HEK293 (cell line): ENCODE data around the gene PRELID2.

ENCODE experiments used
- CTCF ChIA-PET: fragments of 350-600 bp; formaldehyde crosslinking; extraction: SDS; loops from one replicate; lab custom pipeline; 2021; ENCODE audit warnings: antibody characterized with exemption; lab: Yijun Ruan, JAX
- POLR2A ChIA-PET: fragments of 300-600 bp; formaldehyde crosslinking; extraction: SDS; loops from one replicate; lab custom pipeline; 2020; ENCODE audit warnings: antibody characterized with exemption, inconsistent platforms; lab: Yijun Ruan, JAX
- H3K27ac ChIP-seq: fragments of 200-500 bp; sonication (Bioruptor generic); 2 replicates; pipeline ENCODE4 v1.5.1; 2014; ENCODE audit warnings: low read depth, low read length, control low read depth, inconsistent platforms; ENCODE audit errors: extremely low read depth
- H3K36me3 ChIP-seq, 2 experiments: fragments of 200-500 bp in 1 of 2; sonication (Bioruptor generic) in 1 of 2; 1 replicate in 1 of 2; 2 replicates in 1 of 2; pipeline ENCODE4 v1.5.1; 2014 to 2017; ENCODE audit warnings: inconsistent platforms in 2 of 2, low read length in 2 of 2; ENCODE audit not compliant: control insufficient read depth in 2 of 2, insufficient read depth in 1 of 2
- H3K4me1 ChIP-seq: fragments of 200-500 bp; sonication (Bioruptor generic); 2 replicates; pipeline ENCODE4 v1.5.1; 2014; ENCODE audit warnings: mild to moderate bottlenecking, low read length, inconsistent platforms; ENCODE audit not compliant: control insufficient read depth, insufficient read depth
- H3K4me3 ChIP-seq: 2 replicates; pipeline ENCODE4 v1.5.1; 2011; ENCODE audit warnings: low read depth, mild to moderate bottlenecking, control low read depth, low read length, moderate library complexity
- H3K9me3 ChIP-seq: fragments of 200-500 bp; sonication (Bioruptor generic); 2 replicates; pipeline ENCODE4 v1.5.1; 2014; ENCODE audit warnings: low read depth, low read length, inconsistent platforms; ENCODE audit not compliant: control insufficient read depth, insufficient read depth
- FEZF1 ChIP-seq: fragments of 450-650 bp; formaldehyde crosslinking; IDR thresholded peaks from 2 replicates; pipeline ENCODE4 v1.5.1; 2016; ENCODE audit warnings: missing biosample characterization, missing genetic modification characterization
- KLF9 ChIP-seq: fragments of 450-650 bp; formaldehyde crosslinking; IDR thresholded peaks from 2 replicates; pipeline ENCODE4 v1.5.1; 2016; ENCODE audit warnings: missing biosample characterization, missing genetic modification characterization, low read depth
- MZF1 ChIP-seq: fragments of 450-650 bp; formaldehyde crosslinking; IDR thresholded peaks from 2 replicates; pipeline ENCODE4 v1.5.1; 2017; ENCODE audit warnings: missing biosample characterization, missing genetic modification characterization, borderline replicate concordance
- OVOL3 ChIP-seq: fragments of 450-650 bp; formaldehyde crosslinking; IDR thresholded peaks from 2 replicates; pipeline ENCODE4 v1.5.1; 2016; ENCODE audit warnings: missing biosample characterization, missing genetic modification characterization
- PRDM1 ChIP-seq: fragments of 450-650 bp; formaldehyde crosslinking; IDR thresholded peaks from 2 replicates; pipeline ENCODE4; 2016; ENCODE audit warnings: missing biosample characterization, missing genetic modification characterization
- PRDM2 ChIP-seq: fragments of 450-650 bp; formaldehyde crosslinking; IDR thresholded peaks from 2 replicates; pipeline ENCODE4 v1.5.1; 2016; ENCODE audit warnings: missing biosample characterization, missing genetic modification characterization, borderline replicate concordance
- SCRT1 ChIP-seq: fragments of 450-650 bp; formaldehyde crosslinking; IDR thresholded peaks from 2 replicates; pipeline ENCODE4 v1.5.1; 2016; ENCODE audit warnings: missing biosample characterization, missing genetic modification characterization, borderline replicate concordance
- SETDB1 ChIP-seq: IDR thresholded peaks from one replicate; pipeline ENCODE4 v1.6.1; 2017; ENCODE audit warnings: mild to moderate bottlenecking, low read length, moderate library complexity, mixed read lengths; ENCODE audit not compliant: insufficient read length
- TRIM28 ChIP-seq: IDR thresholded peaks from 2 replicates; pipeline ENCODE4 v1.6.1; 2011; ENCODE audit warnings: low read length, control low read depth, borderline replicate concordance
- YY1 ChIP-seq: fragments of 450-650 bp; formaldehyde crosslinking; IDR thresholded peaks from 2 replicates; pipeline ENCODE4 v1.5.1; 2018; ENCODE audit warnings: missing biosample characterization, missing genetic modification characterization
- ZBTB48 ChIP-seq: fragments of 450-650 bp; formaldehyde crosslinking; IDR thresholded peaks from 2 replicates; pipeline ENCODE4 v1.5.1; 2016; ENCODE audit warnings: missing biosample characterization, missing genetic modification characterization
- ZNF138 ChIP-seq: fragments of 450-650 bp; formaldehyde crosslinking; IDR thresholded peaks from 2 replicates; pipeline ENCODE4 v1.5.1; 2016; ENCODE audit warnings: missing biosample characterization, missing genetic modification characterization, borderline replicate concordance
- ZNF2 ChIP-seq: fragments of 450-650 bp; formaldehyde crosslinking; IDR thresholded peaks from 2 replicates; pipeline ENCODE4 v1.5.1; 2016; ENCODE audit warnings: missing biosample characterization, missing genetic modification characterization
- ZNF433 ChIP-seq: fragments of 450-650 bp; formaldehyde crosslinking; IDR thresholded peaks from 2 replicates; pipeline ENCODE4 v1.5.1; 2016; ENCODE audit warnings: missing biosample characterization, missing genetic modification characterization, low read depth
- ZNF670 ChIP-seq: fragments of 450-650 bp; formaldehyde crosslinking; IDR thresholded peaks from 2 replicates; pipeline ENCODE4 v1.5.1; 2016; ENCODE audit warnings: missing biosample characterization, missing genetic modification characterization, low read depth
- ZNF677 ChIP-seq: fragments of 450-650 bp; IDR thresholded peaks from 2 replicates; pipeline ENCODE4 v1.5.0; 2018; ENCODE audit warnings: missing biosample characterization, mild to moderate bottlenecking, missing genetic modification characterization, moderate library complexity
- ZNF76 ChIP-seq: fragments of 450-650 bp; formaldehyde crosslinking; IDR thresholded peaks from 2 replicates; pipeline ENCODE4; 2016; ENCODE audit warnings: low read depth, missing biosample characterization, missing genetic modification characterization, borderline replicate concordance
- ZSCAN23 ChIP-seq: fragments of 450-650 bp; formaldehyde crosslinking; IDR thresholded peaks from 2 replicates; pipeline ENCODE4 v1.5.1; 2016; ENCODE audit warnings: missing biosample characterization, missing genetic modification characterization
- TF ChIP-seq, protein P1 (sequence below): fragments of 450-650 bp; formaldehyde crosslinking; IDR thresholded peaks from 2 replicates; pipeline ENCODE4 v1.5.1; 2016; ENCODE audit warnings: missing biosample characterization, missing genetic modification characterization, borderline replicate concordance

The PRELID2 gene

DNA sequence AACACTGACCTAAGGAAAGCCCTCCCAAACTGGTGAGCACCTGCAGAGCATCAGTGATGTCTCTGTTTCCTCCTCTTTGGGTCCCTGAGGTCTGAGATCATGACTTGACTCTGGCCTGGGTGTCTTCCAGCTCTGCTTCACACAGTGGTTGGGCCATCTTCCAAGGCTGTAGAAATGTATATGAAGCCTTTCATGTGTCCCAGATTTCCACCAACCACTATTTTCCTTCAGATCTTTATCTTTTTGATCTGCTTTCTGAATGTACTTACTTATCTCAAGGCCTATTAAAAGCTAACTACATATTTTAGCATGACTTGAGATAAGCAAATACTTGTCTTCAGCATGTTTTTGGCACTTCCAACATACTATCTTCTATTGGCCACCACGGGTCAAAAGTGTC lies 47.1 kb downstream of the PRELID2 start:
- ChIA-PET POLR2A (no interaction called here), CTCF (no interaction called here)

More for the DNA sequence above, 47.1 kb downstream of the PRELID2 start:
- no peak overlapping the region for H3K27ac ChIP-seq
- H3K9me3 ChIP-seq: no peaks in the 10 kb centered on the region
- no peaks in the 10 kb centered on the region for H3K36me3 ChIP-seq
- TF ChIP-seq KLF9 (no peak), ZNF433 (tag by site-specific recombination) (no peak), ZNF76 (tag by site-specific recombination) (no peak), TRIM28 (no peak), PRDM1 (no peak), ZSCAN23 (no peak), SETDB1 (no peak), ZBTB48 (tag by site-specific recombination) (no peak), ZNF670 (tag by site-specific recombination) (no peak), ZNF677 (tag by site-specific recombination) (no peak), OVOL3 (no peak), FEZF1 (no peak), ZNF2 (tag by site-specific recombination) (no peak), YY1 (no peak), PRDM2 (tag by site-specific recombination) (no peak), ZNF138 (tag by site-specific recombination) (no peak), MZF1 (tag by site-specific recombination) (no peak), SCRT1 (tag by site-specific recombination) (no peak)
- TF ChIP-seq, protein P1, sequence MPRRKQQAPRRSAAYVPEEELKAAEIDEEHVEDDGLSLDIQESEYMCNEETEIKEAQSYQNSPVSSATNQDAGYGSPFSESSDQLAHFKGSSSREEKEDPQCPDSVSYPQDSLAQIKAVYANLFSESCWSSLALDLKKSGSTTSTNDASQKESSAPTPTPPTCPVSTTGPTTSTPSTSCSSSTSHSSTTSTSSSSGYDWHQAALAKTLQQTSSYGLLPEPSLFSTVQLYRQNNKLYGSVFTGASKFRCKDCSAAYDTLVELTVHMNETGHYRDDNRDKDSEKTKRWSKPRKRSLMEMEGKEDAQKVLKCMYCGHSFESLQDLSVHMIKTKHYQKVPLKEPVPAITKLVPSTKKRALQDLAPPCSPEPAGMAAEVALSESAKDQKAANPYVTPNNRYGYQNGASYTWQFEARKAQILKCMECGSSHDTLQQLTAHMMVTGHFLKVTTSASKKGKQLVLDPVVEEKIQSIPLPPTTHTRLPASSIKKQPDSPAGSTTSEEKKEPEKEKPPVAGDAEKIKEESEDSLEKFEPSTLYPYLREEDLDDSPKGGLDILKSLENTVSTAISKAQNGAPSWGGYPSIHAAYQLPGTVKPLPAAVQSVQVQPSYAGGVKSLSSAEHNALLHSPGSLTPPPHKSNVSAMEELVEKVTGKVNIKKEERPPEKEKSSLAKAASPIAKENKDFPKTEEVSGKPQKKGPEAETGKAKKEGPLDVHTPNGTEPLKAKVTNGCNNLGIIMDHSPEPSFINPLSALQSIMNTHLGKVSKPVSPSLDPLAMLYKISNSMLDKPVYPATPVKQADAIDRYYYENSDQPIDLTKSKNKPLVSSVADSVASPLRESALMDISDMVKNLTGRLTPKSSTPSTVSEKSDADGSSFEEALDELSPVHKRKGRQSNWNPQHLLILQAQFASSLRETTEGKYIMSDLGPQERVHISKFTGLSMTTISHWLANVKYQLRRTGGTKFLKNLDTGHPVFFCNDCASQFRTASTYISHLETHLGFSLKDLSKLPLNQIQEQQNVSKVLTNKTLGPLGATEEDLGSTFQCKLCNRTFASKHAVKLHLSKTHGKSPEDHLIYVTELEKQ (tag by site-specific recombination): no peak
- no peak overlapping the region for H3K4me3 ChIP-seq
- no peaks in the 10 kb centered on the region for H3K4me1 ChIP-seq
